HG03097 (cell line): Measurements from ENCODE around the gene EPS8.

Experiments used
- ATAC-seq: cut with Tn5 transposase; IDR thresholded peaks from one replicate; pipeline ENCODE4 v1.9.1; 2021; ENCODE audit not compliant: unreplicated experiment, low FRiP score

Gene EPS8

DNA sequence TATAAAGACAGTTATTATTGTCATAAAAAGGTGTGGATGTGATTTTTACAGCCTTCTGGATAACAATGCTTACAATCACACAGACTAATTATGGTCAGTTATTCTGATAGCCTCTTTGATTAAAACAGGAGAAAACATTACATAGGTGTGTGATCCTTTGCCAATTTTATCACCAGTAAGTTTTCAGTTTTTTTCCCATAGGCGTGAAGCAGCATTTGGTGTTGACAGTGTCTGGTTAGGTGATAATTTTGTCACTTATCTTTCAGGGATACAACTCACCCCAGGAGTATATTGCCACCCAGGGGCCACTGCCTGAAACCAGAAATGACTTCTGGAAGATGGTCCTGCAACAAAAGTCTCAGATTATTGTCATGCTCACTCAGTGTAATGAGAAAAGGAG, 208.8 kb downstream of the EPS8 start:
- no peak for ATAC-seq

DNA sequence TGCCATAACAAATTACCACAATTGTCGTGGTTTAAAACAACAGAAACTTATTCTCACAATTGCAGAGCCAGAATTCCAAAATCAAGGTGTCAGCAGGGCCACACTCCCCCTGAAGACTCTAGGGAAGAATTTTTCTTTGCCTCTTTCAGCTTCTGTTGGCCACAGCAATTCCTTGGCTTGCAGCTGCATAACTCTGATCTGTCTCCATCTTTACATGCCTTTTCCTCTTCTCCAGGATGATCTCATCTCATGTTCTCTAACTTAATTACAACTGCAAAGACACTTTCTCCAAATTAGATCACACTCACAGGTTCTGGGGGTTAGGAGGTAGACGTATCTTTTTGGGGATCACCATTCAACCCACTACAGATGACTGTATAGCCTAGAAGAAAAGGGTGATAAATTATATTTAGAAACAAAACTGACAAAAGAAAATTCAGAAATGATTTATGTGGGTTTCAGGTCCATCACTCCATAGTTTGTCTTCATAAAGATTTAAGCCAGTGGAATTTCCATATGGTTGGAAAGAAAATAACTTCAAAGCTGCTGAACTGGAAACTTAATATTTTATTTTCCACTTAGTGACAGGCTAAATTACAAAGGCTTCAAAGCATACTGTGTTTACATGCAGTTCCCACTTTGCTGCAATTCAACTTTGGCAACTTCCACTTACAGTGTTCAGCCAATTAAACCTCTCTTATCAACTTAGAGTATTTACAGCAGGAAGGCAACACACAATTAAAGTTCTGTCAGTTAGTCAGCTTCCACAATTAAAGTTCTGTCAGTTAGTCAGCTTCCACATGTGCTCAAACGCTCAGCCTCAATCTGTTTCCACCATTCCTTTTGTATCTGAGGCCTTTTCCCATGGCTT, 213.3 kb downstream of the EPS8 start:
- ATAC-seq, result no peak

DNA sequence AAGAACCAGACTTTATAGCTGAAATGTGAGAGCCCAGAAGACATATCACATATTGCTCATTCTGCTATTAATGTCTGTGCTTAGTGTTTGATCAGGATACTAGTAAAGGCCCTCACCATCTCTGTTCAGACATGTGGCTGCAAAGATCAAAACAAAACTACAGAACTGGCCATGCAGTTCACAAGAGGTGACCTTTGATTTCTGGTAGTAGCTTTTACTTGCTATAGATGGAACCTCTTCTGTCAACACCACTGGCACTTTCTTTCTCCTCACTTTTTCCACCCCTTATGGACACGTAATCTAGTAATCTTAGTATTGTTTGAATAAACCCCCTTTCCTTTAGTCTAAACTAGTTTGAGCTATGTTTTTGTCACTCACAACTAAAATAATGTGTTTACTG, 214.8 kb downstream of the EPS8 start:
- ATAC-seq, result no peak
